Gastrocnemius medialis (tissue), 4 donors: ENCODE results near the gene FZD4. TPM values are rescaled to one million over a fixed set of nuclear protein-coding genes. Genes with fewer than 3 reads are reported as not detected.

Source experiments
- ATAC-seq, 2 donors: fragments of 150-250 bp; one replicate each; pipeline ENCODE4 v1.9.1; 2016
- DNase-seq, 2 donors: peaks; one replicate each; pipeline ENCODE4 v3.0.0-alpha.2; 2019
- H3K27ac ChIP-seq, 4 donors: fragments of 200-600 bp; sonication (generic); 1 replicate in 1 of 4; 2 replicates in 3 of 4; pipeline ENCODE4 v1.5.1; 2016 to 2018; ENCODE audit warnings: mild to moderate bottlenecking in 2 of 4, moderate library complexity in 1 of 4
- H3K27me3 ChIP-seq, 3 donors: fragments of 200-600 bp; sonication (generic) in 2 of 3; 1 replicate in 1 of 3; 2 replicates in 2 of 3; pipeline versions ENCODE4 v1.5.1 to v1.6.0; 2016 to 2019; ENCODE audit warnings: mild to moderate bottlenecking in 1 of 3, moderate library complexity in 1 of 3
- H3K36me3 ChIP-seq, 2 donors: fragments of 200-600 bp; sonication (generic) in 1 of 2; one replicate each; pipeline ENCODE4 v1.5.1; 2017 to 2018
- H3K4me1 ChIP-seq, 2 donors: fragments of 200-600 bp; sonication (generic) in 1 of 2; one replicate each; pipeline ENCODE4 v1.5.1; 2016 to 2017; ENCODE audit warnings: mild to moderate bottlenecking in 2 of 2
- H3K4me3 ChIP-seq, 4 donors: fragments of 200-600 bp; sonication (generic) in 3 of 4; 1 replicate in 1 of 4; 2 replicates in 3 of 4; pipeline ENCODE4 v1.5.1; 2016 to 2019; ENCODE audit warnings: mild to moderate bottlenecking in 2 of 4
- H3K9me3 ChIP-seq, 3 donors: fragments of 200-600 bp; sonication (generic) in 2 of 3; 1 replicate in 1 of 3; 2 replicates in 2 of 3; pipeline ENCODE4 v1.5.1; 2016 to 2019
- CTCF ChIP-seq, 5 experiments: fragments of 450-650 bp in 3 of 5; fragments of 200-600 bp in 2 of 5; sonication (generic) in 2 of 5; IDR thresholded peaks in 4 of 5; conservative IDR thresholded peaks in 1 of 5; 1 replicate in 4 of 5; 2 replicates in 1 of 5; pipeline ENCODE4 v1.5.1; 2016 to 2019; ENCODE audit warnings: antibody characterized with exemption in 5 of 5, mild to moderate bottlenecking in 3 of 5, moderate library complexity in 3 of 5
- POLR2A ChIP-seq, 2 donors: fragments of 450-650 bp; IDR thresholded peaks; one replicate each; pipeline ENCODE4 v1.6.1; 2017; ENCODE audit warnings: antibody characterized with exemption in 2 of 2, mild to moderate bottlenecking in 2 of 2, moderate library complexity in 2 of 2
- in situ Hi-C, 4 donors: fragments of 200-750 bp; cut with MboI; loops; one replicate each; pipeline versions ENCODE4 v1.15.0 to v1.8.0; 2017; ENCODE audit warnings: low sequenced_read_pairs in 4 of 4
- intact Hi-C: fragments of 100-400 bp; cut with DNase I; formaldehyde crosslinking; loops from one replicate; pipeline ENCODE4 v1.15.1; 2023; ENCODE audit warnings: low total_unique reads
- total RNA-seq, 4 donors: library from RNA; depleted of rRNA; stranded (reverse); fragments of >200 nt; gene quantifications; one replicate each; pipeline versions ENCODE4 v1.1.0 to v1.2.3, GENCODE V29; 2016

The FZD4 gene
- total RNA-seq, 4 donors from 2014 or later = 31.7 to 52.2 (median 39.1) TPM

DNA sequence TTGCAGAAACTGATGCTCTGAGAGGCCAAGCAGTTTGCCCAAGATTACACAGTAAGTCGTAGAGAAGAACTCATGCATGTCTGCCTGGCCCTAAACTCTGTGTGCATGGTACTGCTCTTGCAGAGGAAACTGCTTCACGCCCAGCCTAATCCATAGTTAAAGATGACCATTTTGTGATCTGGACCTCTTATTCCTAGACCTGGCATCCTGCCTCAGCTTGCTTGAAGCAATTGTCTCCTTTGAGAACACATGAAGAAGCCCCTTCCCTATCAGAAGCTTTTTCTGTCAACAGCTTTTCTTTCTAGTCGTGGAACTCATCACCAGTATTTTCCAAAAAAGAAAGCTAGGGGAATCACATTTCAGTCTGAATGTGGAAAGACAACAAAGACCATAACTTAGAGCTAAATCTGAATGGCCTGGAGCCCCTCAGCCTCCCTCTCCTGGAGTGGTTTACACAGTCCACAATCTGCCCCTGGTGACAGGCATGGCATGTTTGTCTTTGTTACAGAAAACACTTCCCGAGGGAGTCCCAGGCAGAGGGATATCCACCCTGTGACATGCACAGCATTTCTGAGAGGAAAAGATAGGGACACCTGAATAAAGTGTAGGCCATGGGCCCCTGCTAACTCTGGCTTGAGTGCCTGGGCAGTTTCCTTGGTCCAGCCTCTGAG lies 2.9 kb upstream of the FZD4 start:
- H3K4me3 ChIP-seq = no peak overlapping the region
- peaks cover 14 to 25% of the 10 kb centered on the region in 2 donors for H3K4me1 ChIP-seq
- H3K27me3 ChIP-seq = no peaks in the 10 kb centered on the region
- no peaks in the 10 kb centered on the region for H3K36me3 ChIP-seq
- in situ Hi-C loops = loop anchor here in 1 of 4 donors (5.0 kb wide), 1 partner anchor 79 kb away; the partner anchor contains the start of gene TMEM135
- TF ChIP-seq POLR2A (IDR thresholded peaks at IDR 0.05) (no peak), CTCF (IDR thresholded peaks at IDR 0.05 in 4 of 5, conservative IDR thresholded peaks at IDR 0.05 in 1 of 5) (no peak)
- peak overlapping the region; percentile 93 to 100 (median 98) for H3K27ac ChIP-seq
- DNase-seq = no peak
- ATAC-seq = no peak
- intact Hi-C loops = loop anchor here (10.0 kb wide), 1 partner anchor 713 kb away; the partner anchor contains the start of gene EED
- H3K9me3 ChIP-seq = no peaks in the 10 kb centered on the region

DNA sequence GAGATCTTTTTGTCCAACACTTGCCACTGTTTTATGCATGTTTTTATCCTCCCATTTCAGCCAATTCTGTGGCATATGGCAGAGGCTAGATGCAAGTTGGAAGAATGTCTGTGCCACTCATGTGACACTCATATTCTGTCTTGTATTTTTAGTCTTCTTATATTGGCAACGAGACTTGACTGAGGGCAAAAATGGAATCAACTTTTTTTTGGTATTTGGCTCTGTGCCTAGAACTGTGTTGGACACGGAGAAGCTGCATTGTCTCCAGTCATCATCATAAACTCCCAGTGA lies 1.7 kb upstream of the FZD4 start:
- peaks cover 24 to 36% of the 10 kb centered on the region in 2 donors for H3K4me1 ChIP-seq
- H3K27me3 ChIP-seq = no peaks in the 10 kb centered on the region
- TF ChIP-seq POLR2A (IDR thresholded peaks at IDR 0.05) (no peak), CTCF (IDR thresholded peaks at IDR 0.05 in 4 of 5, conservative IDR thresholded peaks at IDR 0.05 in 1 of 5) (no peak)
- H3K4me3 ChIP-seq = peak overlapping the region; percentile 72 to 93 (median 81)
- in situ Hi-C loops (loop anchor here in 1 of 4 donors (5.0 kb wide), 1 partner anchor 80 kb away; the partner anchor contains the start of gene TMEM135), intact Hi-C loops (loop anchor here (1.0 to 10.0 kb wide), 3 partner anchors 21 to 712 kb away; partner anchors contain the start of gene EED)
- peaks cover 0 to 3% of the 10 kb centered on the region in 2 donors for H3K36me3 ChIP-seq
- DNase-seq = no peak
- no peaks in the 10 kb centered on the region for H3K9me3 ChIP-seq
- H3K27ac ChIP-seq = peak overlapping the region; percentile 93 to 100 (median 98)
- no peak for ATAC-seq

- in situ Hi-C loops = loop anchor here in 1 of 4 donors (5.0 kb wide), 1 partner anchor 82 kb away; the partner anchor contains the start of gene TMEM135
- peak overlapping the region; percentile 93 to 100 (median 98) for H3K27ac ChIP-seq
- TF ChIP-seq POLR2A (IDR thresholded peaks at IDR 0.05) (peak; percentile 92 to 96), CTCF (IDR thresholded peaks at IDR 0.05 in 4 of 5, conservative IDR thresholded peaks at IDR 0.05 in 1 of 5) (peak in 2 of 5 experiments; percentile 15 to 27)
- peak overlapping the region; percentile 76 to 99 (median 88) for H3K4me3 ChIP-seq
- intact Hi-C loops = loop anchor here (1.0 to 10.0 kb wide), 2 partner anchors 82 to 710 kb away; partner anchors contain the start of genes EED and TMEM135
- H3K9me3 ChIP-seq = no peaks in the 10 kb centered on the region
- H3K27me3 ChIP-seq = no peaks in the 10 kb centered on the region
- peaks cover 42 to 54% of the 10 kb centered on the region in 2 donors for H3K4me1 ChIP-seq
- DNase-seq (no peak), ATAC-seq (peak in 1 of 2 donors; percentile 0)
- peaks cover 0 to 13% of the 10 kb centered on the region in 2 donors for H3K36me3 ChIP-seq
Observed at GRCh38 chr11:86955111-86955360, 159 bp downstream of the FZD4 start.

DNA sequence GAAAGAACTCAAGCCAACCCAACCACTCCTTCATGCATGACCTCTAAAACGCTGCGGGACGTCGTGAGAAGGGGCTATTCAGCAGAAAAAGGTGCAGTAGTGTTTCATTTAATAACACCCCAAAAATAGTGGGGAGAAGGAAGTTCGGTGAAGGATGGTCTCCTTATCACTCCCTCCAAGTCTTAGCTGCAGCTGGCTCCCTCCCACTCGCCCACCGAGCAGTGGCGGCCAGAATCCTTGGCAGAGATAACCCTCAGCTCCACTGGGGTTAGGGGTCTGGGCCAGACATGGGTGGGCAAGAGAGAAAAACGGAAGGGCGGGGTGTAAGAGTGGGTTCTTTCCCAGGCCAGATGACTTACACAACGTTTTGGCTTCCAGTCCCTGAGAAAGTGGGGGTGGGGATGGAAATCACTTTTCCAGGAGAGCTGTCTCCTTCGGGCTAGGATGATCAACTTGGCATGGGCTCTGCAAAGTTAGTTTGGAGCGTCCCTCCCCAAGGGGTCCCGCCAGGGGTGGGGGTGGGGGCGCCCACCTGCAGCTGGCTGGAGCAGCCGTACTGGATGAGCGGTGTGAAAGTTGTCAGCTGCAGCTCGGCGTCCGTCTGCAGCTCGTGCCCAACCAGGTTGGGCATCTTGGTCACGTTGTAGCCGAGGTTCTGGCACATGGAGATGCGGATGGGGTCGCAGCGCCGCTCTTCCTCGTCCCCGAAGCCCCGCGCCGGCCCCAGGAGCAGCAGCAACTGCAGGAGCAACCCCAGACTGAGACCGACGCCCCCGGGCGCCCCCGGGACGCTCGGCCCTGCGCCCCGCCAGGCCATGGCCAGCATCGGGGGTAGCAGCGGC lies 705 bp downstream of the FZD4 start:
- peak overlapping the region; percentile 76 to 99 (median 88) for H3K4me3 ChIP-seq
- intact Hi-C loops = loop anchor here (1.0 to 10.0 kb wide), 2 partner anchors 83 to 710 kb away; partner anchors contain the start of genes EED and TMEM135
- peaks cover 0 to 13% of the 10 kb centered on the region in 2 donors for H3K36me3 ChIP-seq
- TF ChIP-seq CTCF (IDR thresholded peaks at IDR 0.05 in 4 of 5, conservative IDR thresholded peaks at IDR 0.05 in 1 of 5) = no peak
- TF ChIP-seq POLR2A (IDR thresholded peaks at IDR 0.05) = no peak
- no peaks in the 10 kb centered on the region for H3K9me3 ChIP-seq
- peak; percentile 11 to 24 for ATAC-seq
- in situ Hi-C loops = loop anchor here in 1 of 4 donors (5.0 kb wide), 1 partner anchor 83 kb away; the partner anchor contains the start of gene TMEM135
- DNase-seq = peak in 1 of 2 donors; percentile 58
- H3K27ac ChIP-seq = peak overlapping the region; percentile 93 to 100 (median 98)
- H3K4me1 ChIP-seq = peaks cover 48 to 60% of the 10 kb centered on the region in 2 donors
- H3K27me3 ChIP-seq = no peaks in the 10 kb centered on the region
